Breast epithelium (tissue), 3 donors: ENCODE data around the gene DTNB.

Source experiments
- CTCF ChIP-seq, 3 donors: fragments of 450-650 bp; IDR thresholded peaks; one replicate each; pipeline ENCODE4 v1.5.1; 2016 to 2017; ENCODE audit warnings: antibody characterized with exemption in 3 of 3, mild to moderate bottlenecking in 3 of 3, moderate library complexity in 3 of 3
- POLR2AphosphoS5 ChIP-seq, 3 donors: sonication (generic); formaldehyde crosslinking; IDR thresholded peaks; one replicate each; pipeline ENCODE4 v1.6.1; 2017; ENCODE audit warnings: antibody characterized with exemption in 3 of 3

- no peak for TF ChIP-seq CTCF (IDR thresholded peaks at IDR 0.05)
- no peak for TF ChIP-seq POLR2AphosphoS5 (IDR thresholded peaks at IDR 0.05)
Observed at GRCh38 chr2:25414781-25415180, 258.6 kb downstream of the DTNB start.
